Panc1 (cell line): Measurements from ENCODE around the gene TRAK1. TPM values are rescaled to one million over a fixed set of nuclear protein-coding genes. Genes with fewer than 3 reads are reported as not detected.
A peak's percentile ranks its signal among the peaks of the same experiment; 100 is the strongest.

Experiments used
- ATAC-seq: fragments of 200-7000 bp; cut with Tn5 transposase; 2 replicates; pipeline ENCODE4 v1.9.1; 2020; ENCODE audit warnings: mild to moderate bottlenecking, moderate library complexity
- BruUV-seq: library from RNA; stranded (reverse); fragments of 400-500 nt; replicated peaks from 2 replicates; lab custom pipeline; 2021; lab: Mats Ljungman, UMichigan
- CTCF ChIA-PET: fragments of 300-600 bp; sonication (Branson Sonifier 250); formaldehyde crosslinking; loops from one replicate; lab custom pipeline; 2022; ENCODE audit warnings: antibody characterized with exemption; lab: Charles Lee
- POLR2A ChIA-PET: fragments of 300-600 bp; sonication (Branson Sonifier 250); formaldehyde crosslinking; loops from one replicate; lab custom pipeline; 2022; ENCODE audit warnings: antibody characterized with exemption; lab: Charles Lee
- DNase-seq: peaks from one replicate; pipeline ENCODE4 v3.0.0-alpha.2; 2010; ENCODE audit warnings: low read depth, low spot score
- H3K27ac ChIP-seq: 2 replicates; pipeline ENCODE4 v1.5.1; 2011; ENCODE audit warnings: mild to moderate bottlenecking, low read length, inconsistent platforms
- H3K27me3 ChIP-seq: fragments of 200-500 bp; sonication (Bioruptor generic); 2 replicates; pipeline ENCODE4 v1.6.0; 2014; ENCODE audit warnings: low read length, inconsistent platforms; ENCODE audit not compliant: control insufficient read depth, insufficient read depth
- H3K36me3 ChIP-seq: fragments of 200-500 bp; sonication (Bioruptor generic); 2 replicates; pipeline ENCODE4 v1.5.1; 2014; ENCODE audit warnings: inconsistent platforms, mild to moderate bottlenecking, low read length, moderate library complexity; ENCODE audit not compliant: control insufficient read depth, insufficient read depth
- H3K4me1 ChIP-seq: 2 replicates; pipeline ENCODE4 v1.5.1; 2011; ENCODE audit warnings: inconsistent platforms, mild to moderate bottlenecking, low read length, moderate library complexity; ENCODE audit not compliant: control insufficient read depth, insufficient read depth
- H3K4me3 ChIP-seq, 2 experiments: 2 replicates each; pipeline ENCODE4 v1.5.1; 2011 to 2012; ENCODE audit warnings: low read depth in 2 of 2, low read length in 2 of 2, mild to moderate bottlenecking in 2 of 2, inconsistent platforms in 1 of 2, moderate library complexity in 1 of 2
- H3K9me3 ChIP-seq: fragments of 200-500 bp; sonication (Bioruptor generic); 2 replicates; pipeline ENCODE4 v1.5.1; 2014; ENCODE audit warnings: low read depth, mild to moderate bottlenecking, inconsistent platforms, low read length, moderate library complexity; ENCODE audit not compliant: control insufficient read depth, insufficient read depth
- CTCF ChIP-seq: fragments of 450-650 bp; IDR thresholded peaks from 2 replicates; pipeline ENCODE4 v1.5.1; 2017; ENCODE audit warnings: mild to moderate bottlenecking
- POLR2AphosphoS5 ChIP-seq: IDR thresholded peaks from 2 replicates; pipeline ENCODE4 v1.6.1; 2012; ENCODE audit warnings: mild to moderate bottlenecking, low read depth, low read length, moderate library complexity
- REST ChIP-seq, 2 experiments: IDR thresholded peaks; 2 replicates each; pipeline ENCODE4 v1.6.1; 2011 to 2012; ENCODE audit warnings: low read depth in 2 of 2, control low read depth in 1 of 2, low read length in 1 of 2, mild to moderate bottlenecking in 1 of 2, moderate library complexity in 1 of 2; ENCODE audit not compliant: insufficient read depth in 1 of 2
- SIN3A ChIP-seq: IDR thresholded peaks from 2 replicates; pipeline ENCODE4 v1.6.1; 2012; ENCODE audit warnings: low read depth, mild to moderate bottlenecking, low read length, moderate library complexity, borderline replicate concordance; ENCODE audit not compliant: insufficient read depth
- TCF7L2 ChIP-seq: IDR thresholded peaks from 2 replicates; pipeline ENCODE4 v1.6.1; 2011; ENCODE audit warnings: mild to moderate bottlenecking, low read depth, low read length, inconsistent platforms
- in situ Hi-C: cut with HindIII; loops from 2 replicates; pipeline ENCODE4 v1.10.0; 2016; ENCODE audit warnings: low sequenced_read_pairs, low pct_unique_long_range_greater_than_20kb
- intact Hi-C: fragments of 100-400 bp; cut with micrococcal nuclease; formaldehyde crosslinking; loops from one replicate; pipeline ENCODE4 v1.10.0; 2022; ENCODE audit not compliant: unreplicated experiment
- total RNA-seq: library from RNA; stranded (reverse); gene quantifications from one replicate; pipeline ENCODE4 v1.2.1, GENCODE V29; 2021; ENCODE audit not compliant: unreplicated experiment

The TRAK1 gene
- total RNA-seq, 1 experiment from 2014 or later = 38.4 TPM

GRCh38 chr3:42224178-42224577 lies 133.0 kb downstream of the TRAK1 start:
- POLR2A ChIA-PET = no interaction called here

DNA sequence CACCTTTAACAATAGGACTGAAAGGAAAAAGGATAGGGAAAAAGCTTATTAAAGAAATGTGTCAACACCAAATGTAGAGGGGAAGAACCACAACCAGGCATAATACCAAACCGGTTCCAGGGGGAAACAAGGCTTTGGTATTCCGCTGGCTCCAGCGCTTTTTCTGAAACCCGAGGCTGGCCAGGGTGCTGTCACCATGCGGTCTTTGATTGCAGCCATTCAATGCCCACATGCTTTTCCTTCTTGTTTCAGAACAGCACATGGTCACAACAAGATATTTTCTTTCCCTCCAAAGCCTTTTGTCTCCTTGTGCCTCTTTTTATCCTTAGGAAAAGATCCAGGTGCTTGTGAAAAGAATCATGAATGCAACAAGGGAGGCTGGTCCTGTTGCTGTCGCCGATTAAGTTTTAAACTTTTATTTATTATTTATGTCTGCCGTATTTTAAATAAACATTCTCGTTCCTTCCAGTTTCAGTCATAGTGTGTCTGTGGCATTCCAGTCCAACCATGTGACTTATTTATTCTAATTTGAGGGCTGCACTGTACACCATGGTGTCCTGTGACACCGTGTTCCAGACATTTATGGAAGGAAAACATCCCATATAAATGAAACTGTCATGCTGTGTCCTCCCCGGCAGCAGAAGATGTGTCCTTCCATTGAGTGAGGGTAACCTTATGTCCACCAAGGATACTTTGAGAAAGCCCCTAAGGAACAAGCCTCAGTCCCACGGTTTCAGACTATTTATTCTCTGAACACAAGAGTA lies 133.7 kb downstream of the TRAK1 start:
- TSS peak; percentile 69 for BruUV-seq
- ChIA-PET CTCF (interaction anchor here (0.6 kb wide), 1 partner anchor 20 kb away, joined by 5 read pairs; no protein-coding TSS in a partner anchor), POLR2A (no interaction called here)
- DNase-seq = no peak
- Histone ChIP-seq H3K27me3 (no peaks in the 10 kb centered on the region), H3K4me3 (no peak overlapping the region), H3K27ac (no peak overlapping the region), H3K36me3 (no peaks in the 10 kb centered on the region), H3K9me3 (no peaks in the 10 kb centered on the region), H3K4me1 (no peaks in the 10 kb centered on the region)
- in situ Hi-C loops (no loop called here), intact Hi-C loops (no loop called here)
- no peak for TF ChIP-seq CTCF
- TF ChIP-seq REST (IDR thresholded peaks at IDR 0.05; ENCODE audit: insufficient read depth in 1 of 2, low read depth in 2 of 2, low read length in 1 of 2) = no peak
- ATAC-seq = no peak

More at GRCh38 chr3:42224178-42224577, 133.0 kb downstream of the TRAK1 start:
- TF ChIP-seq CTCF (no peak), REST (IDR thresholded peaks at IDR 0.05; ENCODE audit: insufficient read depth in 1 of 2, low read depth in 2 of 2, low read length in 1 of 2) (no peak), SIN3A (no peak), POLR2AphosphoS5 (no peak), TCF7L2 (no peak)
- intact Hi-C loops = no loop called here
- Histone ChIP-seq H3K4me3 (no peak overlapping the region), H3K4me1 (no peaks in the 10 kb centered on the region), H3K36me3 (no peaks in the 10 kb centered on the region), H3K27ac (no peak overlapping the region), H3K9me3 (no peaks in the 10 kb centered on the region), H3K27me3 (no peaks in the 10 kb centered on the region)
- in situ Hi-C loops = no loop called here
- ATAC-seq (no peak), DNase-seq (no peak)
- CTCF ChIA-PET = interaction anchor here (0.6 kb wide), 1 partner anchor 20 kb away, joined by 5 read pairs; no protein-coding TSS in a partner anchor
- no TSS peak for BruUV-seq
